Upper lobe of left lung (tissue), 4 donors: Measurements from ENCODE around the gene CMTM8.

Experiments used
- POLR2A ChIP-seq, 4 donors: fragments of 450-650 bp; IDR thresholded peaks; one replicate each; pipeline ENCODE4 v1.5.1; 2016 to 2017; ENCODE audit warnings: antibody characterized with exemption in 4 of 4, mild to moderate bottlenecking in 2 of 4
- POLR2AphosphoS5 ChIP-seq, 2 donors: sonication (generic); formaldehyde crosslinking; IDR thresholded peaks; one replicate each; pipeline ENCODE4 v1.5.1; 2017; ENCODE audit warnings: antibody characterized with exemption in 2 of 2

DNA sequence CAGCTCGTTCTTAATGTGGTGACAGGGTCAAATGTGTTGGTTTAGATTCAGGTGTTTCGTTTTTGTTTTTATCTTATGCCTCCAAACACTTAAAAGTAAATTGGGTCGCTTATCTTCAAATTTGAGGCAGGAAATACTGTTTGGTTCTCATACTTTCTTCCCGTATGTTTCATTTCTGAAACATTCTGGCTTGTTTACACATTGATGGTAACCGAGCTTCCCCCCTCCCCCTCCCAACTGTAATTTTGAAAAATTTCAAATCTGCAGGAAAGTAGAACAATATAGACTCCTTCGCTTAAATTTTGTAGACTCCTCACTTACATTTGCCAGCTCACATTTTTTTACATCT, 64.9 kb downstream of the CMTM8 start:
- TF ChIP-seq POLR2AphosphoS5 (IDR thresholded peaks at IDR 0.05) = no peak
- TF ChIP-seq POLR2A (IDR thresholded peaks at IDR 0.05) = no peak
